NCI-H2171 treated with DMSO at 0.1 percent for 48 hours (cell line): ENCODE measurements around the gene ANAPC1.
A peak's percentile ranks its signal among the peaks of the same experiment; 100 is the strongest.
"Not testable (repeated sequence)": the region's sequence is repeated elsewhere in the genome, so short reads cannot be mapped to it uniquely, and the experiment has no call there.

Experiments
- DNase-seq: peaks from one replicate; lab custom pipeline; 2025; lab: John Stamatoyannopoulos, UW

Gene ANAPC1

GRCh38 chr2:111905475-111905869 is 21.5 kb upstream of the ANAPC1 start:
- DNase-seq: not testable (repeated sequence)

GRCh38 chr2:111904726-111905474 is 20.9 kb upstream of the ANAPC1 start:
- no peak for DNase-seq

DNA sequence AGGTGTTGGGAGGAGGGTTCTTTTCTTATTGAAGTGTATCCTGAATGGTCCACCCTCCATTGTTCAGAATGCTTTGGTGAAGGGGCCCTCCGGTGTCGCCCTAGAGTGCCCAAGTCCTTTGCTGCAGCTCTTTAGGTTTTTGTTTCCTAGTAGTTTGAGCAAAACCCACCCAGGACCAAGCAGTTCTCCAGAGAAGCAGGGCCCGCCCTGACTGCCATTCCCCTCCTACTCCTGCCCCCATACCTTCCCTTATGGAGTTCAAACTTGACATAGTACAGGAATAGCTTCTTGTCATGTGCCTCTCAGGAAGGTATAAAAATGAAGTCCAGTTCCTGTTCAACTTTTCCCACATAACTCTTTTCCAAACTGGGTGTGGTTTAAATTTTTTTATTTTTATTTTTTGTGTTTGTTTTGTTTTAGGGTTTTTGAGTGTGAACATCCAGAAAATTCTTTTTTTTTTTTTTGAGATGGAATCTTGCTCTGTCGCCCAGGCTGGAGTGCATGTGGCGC is 20.0 kb upstream of the ANAPC1 start:
- DNase-seq: no peak

- no peak for DNase-seq
These were observed 19.5 kb upstream of the ANAPC1 start for GRCh38 chr2:111903516-111903915.

DNA sequence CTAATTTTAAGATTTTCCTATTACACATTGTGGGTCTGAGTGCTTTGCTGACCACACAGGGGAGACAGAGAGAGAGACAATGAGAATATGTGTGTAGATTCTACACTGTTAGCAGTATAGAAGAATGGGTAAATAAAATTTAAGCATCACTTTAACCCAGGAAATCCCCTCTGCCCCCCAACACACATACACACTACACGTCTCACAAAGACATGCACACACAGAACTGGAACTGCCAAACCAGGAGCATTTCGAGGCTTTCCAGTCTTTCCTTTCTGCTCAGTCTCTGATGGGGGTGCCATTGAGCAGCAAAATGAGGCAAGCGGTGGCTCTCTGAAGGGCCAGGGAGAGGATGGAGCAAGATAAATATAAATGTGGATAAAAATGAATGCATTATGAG is 16.9 kb upstream of the ANAPC1 start:
- no peak for DNase-seq

DNA sequence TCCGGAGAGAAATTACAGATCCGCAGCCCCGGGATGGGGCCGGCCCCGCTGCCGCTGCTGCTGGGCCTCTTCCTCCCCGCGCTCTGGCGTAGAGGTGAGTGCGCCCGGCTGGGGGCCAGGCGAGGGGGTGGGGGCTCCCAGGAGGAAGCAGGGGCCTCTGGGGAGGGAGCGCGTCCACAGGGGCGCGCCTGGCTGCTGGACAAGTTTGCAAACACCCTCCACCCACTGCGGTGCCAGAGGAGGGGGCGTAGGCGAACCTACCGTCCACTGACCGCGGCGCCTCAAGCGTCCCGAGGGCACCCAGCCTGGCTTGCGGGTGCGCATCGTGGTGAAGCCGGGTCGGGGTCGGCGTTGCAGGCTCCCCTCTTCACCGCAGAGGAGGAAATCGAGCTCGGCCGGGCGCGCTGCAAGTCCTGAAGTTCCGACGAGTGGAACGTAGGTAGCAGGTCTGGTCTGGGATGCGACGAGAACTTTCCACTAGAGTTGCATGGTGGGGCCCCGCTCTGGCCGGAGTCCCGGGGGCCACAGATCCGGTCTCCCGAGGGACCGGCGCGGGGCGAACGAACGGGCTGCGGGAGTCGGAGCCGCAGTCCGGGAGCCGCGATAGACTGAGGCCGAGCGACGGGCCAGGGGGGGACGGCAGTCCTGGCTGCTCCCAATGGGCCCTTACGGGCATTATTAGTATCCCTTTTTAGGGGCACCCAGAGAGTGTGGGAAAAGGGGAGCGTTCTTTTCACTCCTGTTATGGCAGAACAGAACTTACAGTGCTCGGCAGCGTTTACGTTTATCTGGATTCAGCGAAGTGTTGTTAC is 14.9 kb upstream of the ANAPC1 start:
- no peak for DNase-seq

DNA sequence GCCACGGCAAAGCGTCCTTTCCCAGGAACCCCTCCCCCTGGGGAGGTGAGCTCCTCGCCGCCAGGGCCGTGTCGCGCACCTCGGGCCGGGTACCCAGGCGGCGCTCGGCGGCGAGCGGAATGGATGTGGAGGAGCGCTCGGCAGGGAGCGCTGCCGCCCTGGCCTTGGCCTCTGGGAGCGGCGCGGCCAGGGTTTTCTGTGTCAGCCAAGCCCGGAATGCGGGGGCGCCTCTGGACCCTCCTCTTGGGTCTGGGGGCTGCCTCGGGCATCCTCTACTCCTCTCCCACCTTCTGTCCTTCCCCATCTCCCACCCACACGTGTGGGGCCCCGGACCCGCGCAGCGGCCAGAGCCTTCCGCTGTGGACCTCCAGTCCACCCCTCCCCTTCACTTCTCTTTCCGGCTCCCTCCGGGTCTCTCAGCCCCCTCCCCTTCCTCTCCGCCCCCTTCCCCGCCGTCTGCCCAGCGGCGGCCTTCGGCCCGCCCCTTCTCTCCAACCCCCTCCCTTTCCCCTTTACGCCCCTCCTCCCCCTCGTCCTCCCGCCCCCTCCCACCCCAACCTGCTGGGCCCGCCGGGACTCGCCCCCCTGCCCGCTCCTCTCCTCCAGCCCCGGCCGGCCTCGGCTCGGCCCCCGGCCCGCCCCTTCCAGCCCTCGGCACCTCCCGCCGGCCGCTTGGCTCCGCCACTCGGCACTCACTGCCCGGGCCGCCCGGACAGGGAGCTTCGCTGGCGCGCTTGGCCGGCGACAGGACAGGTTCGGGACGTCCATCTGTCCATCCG is 14.1 kb upstream of the ANAPC1 start, which contains the start of gene MERTK:
Gene MERTK (plus strand): TSS at position 684 of the 779 bp plus-strand sequence. CDS start 129 bp downstream, outside the sequence.
- peak; percentile 67 for DNase-seq

DNA sequence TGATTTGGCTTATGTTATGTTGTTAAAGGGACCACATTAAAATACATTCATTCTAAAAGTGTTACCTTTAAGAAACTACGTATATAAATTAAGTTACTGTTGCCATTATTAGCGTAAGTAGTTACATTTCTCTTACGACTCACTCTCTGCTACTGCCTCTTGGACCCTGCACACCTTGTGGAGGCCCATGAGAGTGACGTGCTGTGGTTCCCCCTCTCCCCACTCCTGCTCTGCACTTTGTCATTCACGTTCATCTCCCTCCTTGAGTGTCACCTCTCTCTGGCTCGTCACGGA is 13.6 kb upstream of the ANAPC1 start:
- no peak for DNase-seq

DNA sequence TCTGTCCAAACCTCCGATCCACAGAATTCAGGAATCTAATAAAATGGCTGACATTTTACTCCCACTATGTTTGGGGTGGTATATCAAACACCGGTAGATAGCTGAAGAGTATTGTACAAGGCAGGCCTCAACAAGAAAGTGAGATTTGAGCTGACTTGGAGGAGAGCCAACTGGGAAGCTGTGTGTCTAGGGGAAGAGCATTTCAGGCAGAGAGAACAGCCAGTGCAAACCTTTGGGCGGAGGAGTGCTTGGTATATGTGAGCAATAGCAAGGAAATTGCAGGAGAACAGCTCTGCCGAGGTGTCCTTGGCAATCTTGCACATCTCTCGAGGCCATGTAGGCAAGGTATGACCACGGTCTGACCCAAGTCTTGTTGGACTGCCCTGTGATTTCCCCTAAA is 12.6 kb upstream of the ANAPC1 start:
- peak; percentile 93 for DNase-seq

DNA sequence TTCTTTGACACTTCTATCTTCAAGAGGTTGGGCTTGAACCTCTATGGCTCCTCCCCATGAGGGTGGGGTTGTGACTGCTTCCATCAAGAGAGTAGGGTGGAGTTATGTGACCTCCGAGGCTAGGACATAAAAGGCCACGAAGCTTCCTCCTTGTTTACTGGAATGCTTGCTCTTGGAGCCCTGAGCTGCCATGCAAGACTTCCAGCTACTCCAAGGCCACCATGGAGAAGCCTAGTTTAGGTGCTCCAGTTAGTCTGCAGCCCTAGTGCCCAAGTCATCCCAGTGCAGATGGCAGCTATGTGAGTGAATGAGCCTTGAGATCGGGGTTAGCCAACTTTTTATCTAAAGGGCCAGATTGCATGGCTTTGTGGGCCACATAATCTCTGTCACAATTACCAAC is 12.0 kb upstream of the ANAPC1 start:
- peak; percentile 31 for DNase-seq

DNA sequence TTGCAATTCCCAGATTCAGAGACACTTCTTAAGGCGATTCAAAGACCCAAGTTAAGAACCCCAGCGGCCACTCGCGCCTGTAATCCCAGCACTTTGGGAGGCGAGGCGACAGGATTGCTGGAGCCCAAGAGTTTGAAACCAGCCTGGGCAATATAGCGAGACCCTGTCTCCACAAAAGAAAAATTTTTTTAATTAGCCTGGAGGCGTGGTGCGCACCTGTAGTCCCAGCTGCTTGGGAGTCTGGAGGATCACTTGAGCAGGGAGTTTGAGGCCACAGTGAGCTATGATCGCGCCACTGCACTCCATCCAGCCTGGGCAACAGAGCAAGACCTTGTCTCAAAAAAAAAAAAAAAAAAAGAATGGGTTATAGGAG is 585 bp upstream of the ANAPC1 start:
- peak; percentile 52 for DNase-seq

GRCh38 chr2:111872806-111873205 is 11.2 kb downstream of the ANAPC1 start:
- not testable (repeated sequence) for DNase-seq

DNA sequence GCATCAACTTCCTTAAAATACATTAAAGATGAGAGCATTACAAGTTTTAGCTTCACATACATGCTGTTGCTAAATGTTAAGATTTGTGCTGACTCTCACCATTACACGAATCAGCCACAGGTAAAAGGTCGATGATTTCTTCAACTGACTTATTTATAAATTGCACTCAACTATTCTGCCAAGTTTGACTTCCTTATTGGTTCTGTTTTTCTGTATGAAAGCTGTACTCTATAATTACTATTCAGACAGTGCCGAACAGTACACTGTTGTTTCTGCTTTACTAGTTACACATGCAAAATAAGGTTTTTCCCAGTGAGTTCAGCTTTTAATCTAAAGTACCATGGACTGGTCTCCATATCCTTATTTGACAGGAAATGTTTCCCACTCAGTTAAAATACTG is 18.9 kb downstream of the ANAPC1 start:
- not testable (repeated sequence) for DNase-seq

DNA sequence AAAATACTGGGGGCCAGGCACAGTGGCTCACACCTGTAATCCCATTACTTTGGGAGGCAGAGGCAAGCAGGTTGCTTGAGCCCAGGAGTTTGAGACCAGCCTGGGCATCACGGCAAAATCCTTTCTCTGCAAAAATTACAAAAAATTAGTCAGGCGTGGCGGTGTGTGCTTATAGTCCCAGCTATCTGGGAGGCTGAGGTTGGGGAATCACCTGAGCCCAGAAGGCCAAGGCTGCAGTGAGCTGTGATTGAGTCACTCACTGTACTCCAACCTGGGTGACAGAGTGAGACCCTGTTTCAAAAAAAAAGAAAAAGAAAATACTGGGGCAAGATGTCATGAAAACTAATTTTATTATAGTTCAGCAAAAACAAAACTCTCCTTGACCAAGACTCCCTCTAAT is 24.0 kb downstream of the ANAPC1 start:
- not testable (repeated sequence) for DNase-seq

DNA sequence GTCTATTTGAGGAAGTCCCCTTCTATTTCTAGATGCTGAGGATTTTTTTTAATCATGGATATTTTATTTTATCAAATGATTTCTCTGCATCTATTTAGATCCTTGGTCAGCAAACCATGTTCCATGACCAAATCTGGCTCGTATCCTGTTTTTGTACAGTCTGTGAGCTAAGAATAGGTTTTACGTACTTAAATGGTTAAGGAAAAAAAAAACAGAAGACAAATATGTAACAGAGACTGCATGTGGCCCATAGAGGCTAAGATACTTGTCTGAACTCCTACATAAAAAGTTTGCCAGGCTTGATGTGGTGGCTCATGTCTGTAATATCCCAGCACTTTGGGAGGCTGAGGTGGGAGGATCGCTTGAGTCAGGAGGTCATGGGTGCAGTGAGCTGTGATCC is 31.4 kb downstream of the ANAPC1 start:
- not testable (repeated sequence) for DNase-seq

DNA sequence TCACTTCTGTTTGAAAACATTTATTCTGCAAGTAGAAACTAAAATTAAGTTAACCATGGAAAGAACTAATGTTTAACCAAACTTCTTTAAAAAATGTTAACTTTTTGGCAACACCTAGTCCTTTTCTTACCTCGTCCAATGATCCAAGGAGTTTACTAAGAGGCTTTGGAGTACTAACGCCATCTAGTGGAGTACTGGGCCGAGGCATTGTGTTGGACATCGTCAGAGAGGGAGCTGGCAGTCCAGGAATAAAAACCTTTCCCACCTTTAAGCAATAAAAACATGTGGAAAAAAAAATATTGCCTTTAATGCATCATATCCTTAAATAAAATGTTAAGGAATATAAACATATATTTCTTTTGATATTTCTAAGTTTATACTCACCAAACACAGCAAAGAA is 33.3 kb downstream of the ANAPC1 start:
- peak; percentile 12 for DNase-seq

- peak; percentile 42 for DNase-seq
These were observed 44.2 kb downstream of the ANAPC1 start for GRCh38 chr2:111839625-111840282.

DNA sequence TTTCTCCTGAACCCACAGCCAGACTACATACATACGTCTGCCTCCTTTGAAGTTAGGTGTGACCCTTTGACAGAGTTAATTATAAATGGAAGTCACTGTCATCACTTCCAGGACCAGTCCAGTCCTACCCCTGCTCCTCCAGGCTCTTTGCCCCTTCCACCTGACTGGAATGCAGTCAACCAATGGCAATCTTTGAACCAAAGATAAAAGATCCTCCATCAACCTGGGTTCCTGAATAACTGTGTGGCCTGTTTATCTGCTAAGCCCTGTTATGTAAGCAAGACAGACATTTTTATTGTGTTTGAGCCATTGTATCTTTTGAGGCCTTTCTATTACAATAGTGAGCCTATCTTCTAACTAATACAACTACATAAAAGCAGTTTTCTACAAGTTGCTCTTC is 45.0 kb downstream of the ANAPC1 start:
- DNase-seq: not testable (repeated sequence)

DNA sequence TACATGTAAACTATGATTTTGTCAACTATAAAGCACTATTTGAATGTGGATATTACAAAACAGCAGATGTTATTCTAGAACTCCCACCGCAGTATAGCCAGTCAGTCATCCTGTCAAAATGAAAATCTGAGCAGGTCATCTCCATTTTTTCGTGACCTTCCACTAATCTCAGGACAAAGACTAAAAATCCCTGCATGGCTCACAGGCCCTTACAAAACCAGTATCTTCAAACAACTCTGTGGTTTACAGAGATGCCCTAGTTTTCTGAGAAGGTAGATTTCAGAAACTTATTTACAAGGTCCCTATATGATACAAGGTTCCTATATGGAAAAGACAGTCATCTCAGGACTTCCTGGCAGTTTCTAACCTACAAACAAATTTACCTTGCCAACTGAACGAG is 49.8 kb downstream of the ANAPC1 start:
- DNase-seq: not testable (repeated sequence)

GRCh38 chr2:111830479-111830878 is 53.5 kb downstream of the ANAPC1 start:
- DNase-seq: not testable (repeated sequence)

DNA sequence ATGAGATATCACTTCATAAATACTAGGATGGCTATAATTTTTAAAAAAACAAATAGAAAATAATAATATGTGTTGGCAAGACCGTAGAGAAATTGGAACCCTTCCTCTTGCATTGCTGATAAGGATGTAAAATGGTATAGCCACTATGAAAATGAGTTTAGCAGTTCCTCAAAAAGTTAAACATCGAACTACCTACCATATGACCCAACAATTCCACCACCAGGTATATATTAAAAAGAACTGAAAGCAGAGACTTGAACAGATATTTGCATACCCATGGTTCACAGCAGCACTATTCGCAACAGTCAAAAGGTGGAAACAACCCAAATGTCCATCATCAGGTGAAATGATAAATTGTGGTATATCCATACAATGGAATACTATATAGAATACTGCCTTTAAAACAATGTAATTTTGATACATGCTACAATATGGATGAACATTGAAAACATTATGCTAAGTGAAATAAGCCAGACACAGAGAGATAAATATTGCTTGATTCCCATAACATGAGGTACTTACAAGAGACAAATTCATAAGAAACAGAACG is 55.7 kb downstream of the ANAPC1 start:
- DNase-seq: not testable (repeated sequence)
